C4-2B (cell line): ENCODE measurements around the gene RNF141.
A peak's percentile ranks its signal among the peaks of the same experiment; 100 is the strongest.

Experiments used
- H3K27ac ChIP-seq: fragments of 450-650 bp; 2 replicates; pipeline ENCODE4 v1.5.1; 2017
- CTCF ChIP-seq: fragments of 450-650 bp; conservative IDR thresholded peaks from 2 replicates; pipeline ENCODE4 v1.5.1; 2017; ENCODE audit warnings: mild to moderate bottlenecking
- ZFX ChIP-seq: fragments of 450-650 bp; IDR thresholded peaks from 2 replicates; pipeline ENCODE4 v1.6.1; 2017

The RNF141 gene

GRCh38 chr11:10494636-10495463 is 46.1 kb downstream of the RNF141 start:
- no peak for TF ChIP-seq CTCF
- no peak for TF ChIP-seq ZFX
- H3K27ac ChIP-seq = no peak overlapping the region

- no peak for TF ChIP-seq CTCF
- TF ChIP-seq ZFX = no peak
- no peak overlapping the region for H3K27ac ChIP-seq
Measured at GRCh38 chr11:10493041-10493663, 47.8 kb downstream of the RNF141 start.

- no peak overlapping the region for H3K27ac ChIP-seq
- no peak for TF ChIP-seq ZFX
- TF ChIP-seq CTCF = no peak
Measured at GRCh38 chr11:10492084-10492483, 48.9 kb downstream of the RNF141 start.

GRCh38 chr11:10490398-10491241 is 50.4 kb downstream of the RNF141 start:
- peak overlapping the region; percentile 16; the same call in 1 of the 2 replicates for H3K27ac ChIP-seq
- no peak for TF ChIP-seq ZFX
- no peak for TF ChIP-seq CTCF

- TF ChIP-seq CTCF (no peak), ZFX (no peak)
- no peak overlapping the region for H3K27ac ChIP-seq
Measured at GRCh38 chr11:10490032-10490397, 51.0 kb downstream of the RNF141 start.

- no peak overlapping the region for H3K27ac ChIP-seq
- TF ChIP-seq CTCF (no peak), ZFX (no peak)
Measured at GRCh38 chr11:10488934-10489691, 51.9 kb downstream of the RNF141 start.
